OCI-LY7 (cell line): ENCODE results near the gene ACTL8.

Experiments used
- CTCF ChIP-seq: fragments of 200-600 bp; sonication (generic); conservative IDR thresholded peaks from 2 replicates; pipeline ENCODE4 v1.5.1; 2014; ENCODE audit warnings: mild to moderate bottlenecking, antibody characterized with exemption, low read length, moderate library complexity, mixed read lengths
- EZH2phosphoT487 ChIP-seq: fragments of 200-600 bp; sonication (generic); IDR thresholded peaks from 2 replicates; pipeline ENCODE4 v1.6.1; 2018; ENCODE audit warnings: low read depth, borderline replicate concordance, mild to moderate bottlenecking, mixed run types, antibody characterized with exemption, low read length, moderate library complexity, mixed read lengths

DNA sequence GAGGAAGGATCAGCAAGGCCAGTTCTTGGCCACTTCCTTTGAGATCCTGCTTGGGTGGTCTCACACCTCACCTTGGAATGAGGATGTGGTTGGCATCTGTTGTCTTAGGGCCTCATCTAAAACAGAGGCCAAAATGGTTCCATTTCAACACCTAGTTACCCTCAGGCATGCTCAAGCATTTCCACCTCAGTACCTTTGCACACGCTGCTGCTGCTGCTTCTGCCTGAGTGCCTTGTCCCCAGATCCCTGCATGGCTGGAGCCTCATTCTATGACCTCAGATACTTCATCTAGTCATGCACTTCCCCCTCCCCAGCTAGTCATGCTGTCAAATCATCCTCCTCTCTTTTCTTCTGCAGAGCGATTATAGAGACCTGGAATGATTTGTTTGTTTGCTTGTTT is 86.8 kb downstream of the ACTL8 start:
- TF ChIP-seq CTCF: no peak
- no peak for TF ChIP-seq EZH2phosphoT487
